GM06990 (cell line): ENCODE results near the gene C2orf68.

Experiments used
- DNase-seq: peaks from one replicate; pipeline ENCODE4 v3.0.0-alpha.2; 2011; ENCODE audit not compliant: insufficient read length; ENCODE audit errors: extremely low read depth
- H3K27me3 ChIP-seq: replicated peaks from 2 replicates; pipeline ENCODE4 v1.6.0; 2011; ENCODE audit warnings: low read length; ENCODE audit not compliant: control insufficient read depth, insufficient read depth
- H3K36me3 ChIP-seq: 2 replicates; pipeline ENCODE4 v1.5.1; 2011; ENCODE audit warnings: low read length; ENCODE audit not compliant: control insufficient read depth, insufficient read depth
- H3K4me3 ChIP-seq: replicated peaks from 2 replicates; pipeline ENCODE4 v1.5.1; 2011; ENCODE audit warnings: low read depth, mild to moderate bottlenecking, control low read depth, low read length
- CTCF ChIP-seq: IDR thresholded peaks from 2 replicates; pipeline ENCODE4 v1.5.1; 2011; ENCODE audit warnings: low read length, control low read depth, mild to moderate bottlenecking, inconsistent platforms; ENCODE audit not compliant: insufficient read depth, poor library complexity, severe bottlenecking

C2orf68 gene

DNA sequence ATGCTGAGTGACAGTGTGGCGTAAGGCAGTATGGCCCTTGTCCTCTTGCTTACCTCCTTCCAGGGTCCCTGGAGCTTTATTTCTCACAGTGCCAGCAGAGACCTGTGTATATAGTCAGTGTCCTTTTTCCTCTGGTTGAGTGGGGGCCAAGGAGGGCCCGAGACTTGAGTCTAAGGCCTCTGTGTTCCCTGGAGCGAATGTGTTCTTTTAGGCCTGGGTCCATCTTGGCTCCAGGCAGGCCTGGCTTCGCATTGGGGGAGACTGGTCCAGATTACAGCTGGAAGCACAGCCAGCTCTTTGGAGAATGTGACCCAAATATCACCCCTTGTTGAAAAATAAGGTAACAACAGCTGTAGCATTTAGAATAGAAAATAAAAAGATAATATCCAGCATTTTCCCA is 22.7 kb downstream of the C2orf68 start:
- no peaks in the 10 kb centered on the region for H3K27me3 ChIP-seq

DNA sequence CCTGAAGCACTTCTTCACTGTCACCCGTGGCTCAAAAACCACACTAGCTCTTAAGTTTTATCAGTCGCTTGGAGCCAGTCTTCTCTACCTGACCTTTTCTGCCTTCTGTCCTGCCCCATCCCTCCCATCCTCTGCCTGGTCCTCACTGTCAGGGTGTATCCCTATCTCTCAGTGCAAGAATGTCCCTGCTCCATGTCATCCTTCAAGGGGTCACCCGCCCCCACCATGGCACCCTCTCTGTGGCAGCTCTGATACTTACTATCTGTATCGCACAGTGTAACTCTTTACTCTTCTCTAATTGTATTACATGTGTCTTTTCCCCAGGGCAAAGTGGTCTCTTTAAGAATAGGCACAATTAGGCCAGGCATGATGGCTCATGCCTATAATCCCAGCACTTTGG is 23.2 kb downstream of the C2orf68 start:
- DNase-seq, result no peak
- Histone ChIP-seq H3K27me3 (no peaks in the 10 kb centered on the region), H3K36me3 (no peaks in the 10 kb centered on the region), H3K4me3 (no peak overlapping the region)
- no peak for TF ChIP-seq CTCF

More for the DNA sequence above, 22.7 kb downstream of the C2orf68 start:
- no peak overlapping the region for H3K4me3 ChIP-seq
- DNase-seq, result no peak
- no peaks in the 10 kb centered on the region for H3K36me3 ChIP-seq
- no peak for TF ChIP-seq CTCF

DNA sequence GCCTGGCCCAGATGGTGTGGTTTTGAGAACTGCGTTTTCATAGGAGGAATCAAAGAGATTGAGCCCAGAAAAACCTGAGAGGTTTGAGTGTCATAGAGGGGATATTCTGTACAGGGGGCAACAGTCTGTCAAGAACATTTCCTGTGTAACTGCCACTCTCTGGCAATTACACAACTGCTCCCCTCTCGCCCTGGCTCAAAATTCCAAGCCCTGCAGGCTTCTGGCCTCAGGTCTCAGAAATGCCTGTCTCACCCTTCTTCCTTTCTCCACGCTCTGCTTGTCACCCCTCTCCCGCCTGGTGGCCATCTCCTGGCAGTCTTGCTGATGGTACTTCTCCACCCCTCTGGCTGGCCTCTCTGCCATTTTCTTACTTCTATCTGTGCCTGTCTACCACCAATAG is 23.6 kb downstream of the C2orf68 start:
- DNase-seq, result no peak
- Histone ChIP-seq H3K4me3 (no peak overlapping the region), H3K27me3 (no peaks in the 10 kb centered on the region), H3K36me3 (no peaks in the 10 kb centered on the region)
- no peak for TF ChIP-seq CTCF

DNA sequence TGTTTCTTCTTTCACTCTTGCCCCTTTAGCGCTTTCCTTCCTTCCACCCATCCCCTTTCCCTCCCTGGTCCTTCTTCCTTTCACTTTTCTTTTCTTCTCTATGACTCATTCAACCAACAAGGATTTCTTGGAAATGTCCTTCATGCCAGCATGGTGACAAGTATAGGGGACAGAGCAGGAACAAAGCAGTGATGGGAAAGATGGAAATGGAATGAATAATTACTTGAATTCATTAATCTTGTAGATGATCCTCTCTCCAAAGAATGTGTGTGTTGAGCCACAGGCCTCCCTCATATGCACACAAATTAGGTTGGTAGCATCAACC is 26.1 kb downstream of the C2orf68 start:
- TF ChIP-seq CTCF, result no peak
- DNase-seq, result no peak
- peaks cover 6% of the 10 kb centered on the region for H3K36me3 ChIP-seq
- H3K27me3 ChIP-seq, result no peaks in the 10 kb centered on the region
- H3K4me3 ChIP-seq, result no peak overlapping the region

DNA sequence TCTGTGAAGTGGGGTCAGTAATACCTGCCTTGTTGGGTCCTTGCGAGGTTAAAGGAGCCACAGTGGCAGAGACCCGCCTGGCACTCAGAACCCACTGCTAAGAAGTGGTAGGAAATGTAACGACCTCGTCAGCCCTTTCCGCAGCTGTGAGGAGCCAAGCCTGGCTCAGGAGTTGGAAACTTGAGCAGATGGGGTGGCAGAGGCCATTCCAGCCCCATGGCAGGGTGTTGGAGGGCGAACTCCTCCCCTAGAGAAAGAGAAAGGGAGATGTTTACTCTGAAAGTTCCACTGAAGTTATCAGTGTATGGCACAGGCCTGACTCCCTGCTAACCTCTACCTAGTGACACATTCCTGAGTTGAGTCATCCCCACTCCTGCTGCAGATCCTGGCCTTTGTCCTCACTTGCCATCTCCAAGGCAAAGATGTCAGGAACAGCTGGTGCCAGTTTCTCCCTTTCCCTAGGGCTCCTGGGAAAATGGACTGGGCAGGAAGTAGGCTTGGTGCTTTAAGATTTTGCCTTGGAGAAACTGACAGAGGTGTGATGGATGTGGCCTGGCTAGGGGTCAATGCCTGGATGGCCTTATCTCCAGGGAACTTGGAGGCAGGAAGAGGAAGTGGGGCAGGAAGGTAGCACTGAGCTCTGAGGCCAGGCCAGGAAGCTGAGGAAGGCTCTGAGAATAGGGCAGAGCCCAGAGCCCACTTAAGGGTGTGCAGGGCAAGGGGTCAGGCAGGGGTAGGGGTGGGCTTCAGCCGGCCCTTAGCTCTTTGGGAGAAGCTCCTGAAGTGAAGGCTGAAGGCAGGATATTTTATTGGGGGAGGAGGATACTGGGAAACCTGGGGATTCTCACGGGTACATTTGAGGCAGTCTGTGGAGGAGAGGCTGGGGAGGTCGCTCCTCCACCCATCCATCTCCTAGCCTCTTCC is 26.7 kb downstream of the C2orf68 start:
- peak overlapping the region; percentile 69 for H3K4me3 ChIP-seq
- H3K36me3 ChIP-seq, result peaks cover 6% of the 10 kb centered on the region
- no peak for DNase-seq
- H3K27me3 ChIP-seq, result no peaks in the 10 kb centered on the region
- TF ChIP-seq CTCF, result no peak
